NCI-H1417 treated with DMSO at 0.1 percent for 48 hours (cell line): Measurements from ENCODE around the gene MEIS1.

Experiments
- DNase-seq: peaks from one replicate; lab custom pipeline; 2025; lab: John Stamatoyannopoulos, UW

The MEIS1 gene

GRCh38 chr2:66580166-66581049 is 145.5 kb downstream of the MEIS1 start:
- DNase-seq = no peak

- no peak for DNase-seq
These were observed 146.6 kb downstream of the MEIS1 start for GRCh38 chr2:66581339-66582103.

DNA sequence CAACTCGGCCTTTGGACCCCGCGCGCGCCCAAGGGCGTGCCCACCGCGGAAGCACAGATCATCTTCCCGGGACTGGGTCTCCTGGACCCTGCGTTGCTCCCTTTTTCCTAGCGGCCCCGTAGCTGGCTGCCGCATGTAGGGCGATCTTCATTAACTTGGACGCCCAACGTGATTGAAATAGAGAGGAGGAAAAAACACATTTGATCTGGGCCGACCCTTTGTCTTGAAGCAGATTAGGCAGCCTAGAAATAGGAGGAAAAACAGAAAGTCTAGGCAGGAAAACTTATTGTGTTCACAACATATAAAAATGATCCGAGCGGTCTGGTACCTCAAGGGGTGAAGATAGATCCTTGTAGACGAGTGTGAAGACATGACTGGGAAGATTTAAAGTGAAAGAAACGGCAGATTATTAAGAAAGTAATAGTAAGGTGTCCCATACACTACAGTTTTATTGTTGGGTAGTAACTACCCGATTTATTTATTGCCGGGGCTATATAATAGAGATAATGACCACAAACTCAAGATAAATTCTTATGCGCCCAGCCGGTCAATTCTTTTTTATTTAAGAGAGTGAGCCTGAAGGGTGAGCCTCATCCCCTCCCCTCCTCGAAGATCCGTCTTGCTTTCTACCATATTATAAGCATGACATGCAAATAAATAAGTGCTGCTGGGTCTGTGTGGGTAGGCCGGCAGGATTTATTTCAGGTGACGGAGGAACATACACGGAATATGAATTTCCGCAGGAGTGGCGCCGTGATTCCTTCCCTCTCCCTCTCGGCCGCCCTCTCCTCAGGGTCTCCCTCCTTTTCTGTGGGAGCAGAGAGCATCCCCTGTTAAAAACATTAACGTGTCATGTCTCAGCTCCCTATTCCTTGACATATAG is 147.4 kb downstream of the MEIS1 start:
- no peak for DNase-seq

GRCh38 chr2:66582987-66583880 is 148.3 kb downstream of the MEIS1 start:
- DNase-seq = no peak

- DNase-seq = no peak
These were observed 149.0 kb downstream of the MEIS1 start for GRCh38 chr2:66583881-66584280.

DNA sequence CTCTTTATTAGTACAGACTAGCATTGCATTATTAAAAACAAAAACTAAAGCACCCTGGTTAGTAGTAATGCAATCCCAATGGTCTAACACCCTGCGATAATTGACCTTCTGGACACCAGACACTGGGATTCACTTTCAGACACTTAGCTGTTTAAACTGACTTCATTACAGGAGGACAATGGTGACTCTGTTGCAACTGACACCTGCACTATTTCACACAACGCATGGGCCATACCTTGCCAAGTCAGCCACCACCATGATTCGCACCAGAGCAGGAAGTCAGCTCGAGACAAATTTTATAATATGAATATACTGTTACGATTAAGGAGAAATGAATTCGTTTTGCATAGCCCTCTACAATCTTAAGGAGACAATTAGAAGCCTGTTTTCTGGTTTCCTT is 150.7 kb downstream of the MEIS1 start:
- DNase-seq = no peak

GRCh38 chr2:66587216-66587615 is 152.3 kb downstream of the MEIS1 start:
- DNase-seq = no peak

- no peak for DNase-seq
These were observed 159.1 kb downstream of the MEIS1 start for GRCh38 chr2:66594001-66594400.

- DNase-seq = no peak
These were observed 160.6 kb downstream of the MEIS1 start for GRCh38 chr2:66595556-66595955.

DNA sequence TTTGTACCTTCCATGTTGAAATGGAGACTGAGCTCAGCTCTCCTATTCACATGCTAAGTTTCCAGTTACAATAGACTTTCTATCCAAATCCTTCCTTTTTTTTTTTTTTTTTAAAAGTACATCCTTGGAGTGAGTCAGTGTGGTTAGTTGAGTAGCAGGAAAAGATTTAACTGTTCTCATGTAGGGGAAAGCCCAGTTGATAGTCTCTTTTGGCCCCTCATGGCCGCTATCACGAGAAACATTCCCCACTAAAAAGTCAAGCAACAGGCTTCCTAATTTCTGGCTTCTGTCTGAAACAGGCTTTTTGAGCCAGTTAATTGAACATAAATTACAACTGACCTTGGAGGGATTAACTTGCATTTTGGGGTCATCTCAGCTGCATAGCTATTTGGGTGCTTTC is 161.3 kb downstream of the MEIS1 start:
- no peak for DNase-seq

GRCh38 chr2:66601624-66602023 is 166.7 kb downstream of the MEIS1 start:
- DNase-seq = no peak

DNA sequence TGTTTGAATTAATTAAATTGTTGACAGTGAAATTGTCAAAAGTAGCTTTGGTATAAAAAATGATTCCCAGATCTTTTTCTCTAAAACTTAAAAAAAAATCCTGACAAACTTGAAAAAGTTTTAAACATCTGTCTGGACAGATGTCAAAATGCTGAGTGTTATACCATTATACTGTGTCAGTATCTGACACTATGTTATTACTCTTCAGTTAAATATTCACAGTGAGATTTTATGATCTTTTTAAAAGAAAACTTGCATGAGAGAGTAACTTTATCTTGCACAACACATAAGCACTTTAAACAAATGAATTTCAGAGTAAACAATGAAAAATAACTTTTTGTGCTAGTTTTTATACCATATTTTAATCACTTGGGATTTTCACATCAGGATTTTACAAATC is 167.4 kb downstream of the MEIS1 start:
- DNase-seq = no peak

DNA sequence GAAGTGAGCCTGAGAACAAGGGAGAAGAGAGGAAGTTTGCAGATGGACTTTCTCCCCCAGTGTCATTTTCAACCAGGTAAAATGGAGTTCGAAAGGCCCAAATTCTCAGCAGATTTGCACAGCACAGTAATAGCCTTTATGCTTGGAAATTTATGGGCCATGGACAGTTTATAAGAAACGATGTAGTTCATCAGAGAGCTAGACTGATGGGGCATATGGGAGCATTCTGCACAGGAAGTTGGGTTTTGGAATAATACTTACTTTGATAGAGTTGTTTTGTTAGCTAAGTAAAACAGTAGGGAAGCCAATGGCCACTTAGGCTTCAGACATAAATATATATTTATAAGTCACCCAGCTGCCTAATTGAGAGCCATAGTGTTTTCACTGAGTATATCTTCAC is 169.4 kb downstream of the MEIS1 start:
- no peak for DNase-seq

DNA sequence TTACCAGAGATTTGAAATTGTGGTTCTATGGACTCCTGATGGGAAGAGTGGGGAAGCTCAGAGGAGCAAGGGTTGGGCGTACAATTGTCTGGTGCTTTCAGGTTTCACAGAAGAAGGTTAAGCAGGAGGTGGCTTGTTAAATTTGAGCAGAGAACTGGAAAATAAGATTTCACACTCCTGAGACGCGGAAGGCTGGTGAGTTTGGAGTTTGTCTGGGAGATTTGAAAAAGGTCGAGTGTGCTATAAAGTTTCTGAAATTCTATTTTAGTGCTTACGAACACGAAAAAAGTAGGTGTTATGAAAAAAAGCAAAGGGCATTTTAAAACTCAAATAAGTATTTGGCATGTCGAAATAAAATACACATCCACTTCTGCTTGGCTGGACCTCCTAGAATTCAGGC is 170.1 kb downstream of the MEIS1 start:
- DNase-seq = no peak

DNA sequence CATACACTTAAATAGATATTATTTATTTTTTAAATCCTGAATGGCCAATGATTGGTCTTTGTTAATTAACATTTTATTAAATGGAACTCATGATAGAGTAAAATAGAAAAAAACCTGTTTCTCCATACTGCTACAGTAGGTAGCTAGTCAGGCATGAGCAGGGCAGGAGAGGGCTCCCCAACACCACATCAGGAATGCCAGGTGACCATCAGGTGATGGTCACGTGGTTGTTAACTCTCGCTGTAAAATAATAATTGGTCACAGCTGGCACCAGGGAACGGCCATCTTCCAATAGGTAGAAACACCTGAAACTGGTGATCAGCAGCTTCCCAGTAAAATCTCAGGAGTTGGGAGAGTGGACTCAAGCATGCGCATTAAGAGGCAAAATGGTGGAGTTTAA is 172.2 kb downstream of the MEIS1 start:
- no peak for DNase-seq
